GM06990 (cell line): ENCODE results near the gene SNX3.

Source experiments
- DNase-seq: peaks from one replicate; pipeline ENCODE4 v3.0.0-alpha.2; 2011; ENCODE audit not compliant: insufficient read length; ENCODE audit errors: extremely low read depth
- H3K27me3 ChIP-seq: replicated peaks from 2 replicates; pipeline ENCODE4 v1.6.0; 2011; ENCODE audit warnings: low read length; ENCODE audit not compliant: control insufficient read depth, insufficient read depth
- H3K36me3 ChIP-seq: 2 replicates; pipeline ENCODE4 v1.5.1; 2011; ENCODE audit warnings: low read length; ENCODE audit not compliant: control insufficient read depth, insufficient read depth
- H3K4me3 ChIP-seq: replicated peaks from 2 replicates; pipeline ENCODE4 v1.5.1; 2011; ENCODE audit warnings: low read depth, mild to moderate bottlenecking, control low read depth, low read length
- TF ChIP-seq, protein P1 (sequence below): IDR thresholded peaks from 2 replicates; pipeline ENCODE4 v1.5.1; 2011; ENCODE audit warnings: low read length, control low read depth, mild to moderate bottlenecking, inconsistent platforms; ENCODE audit not compliant: insufficient read depth, poor library complexity, severe bottlenecking

The SNX3 gene

GRCh38 chr6:108166664-108167448 lies 94.0 kb downstream of the SNX3 start:
- Histone ChIP-seq H3K27me3 (peaks cover 5% of the 10 kb centered on the region), H3K4me3 (no peak overlapping the region), H3K36me3 (no peaks in the 10 kb centered on the region)
- DNase-seq = no peak
- TF ChIP-seq, protein P1, sequence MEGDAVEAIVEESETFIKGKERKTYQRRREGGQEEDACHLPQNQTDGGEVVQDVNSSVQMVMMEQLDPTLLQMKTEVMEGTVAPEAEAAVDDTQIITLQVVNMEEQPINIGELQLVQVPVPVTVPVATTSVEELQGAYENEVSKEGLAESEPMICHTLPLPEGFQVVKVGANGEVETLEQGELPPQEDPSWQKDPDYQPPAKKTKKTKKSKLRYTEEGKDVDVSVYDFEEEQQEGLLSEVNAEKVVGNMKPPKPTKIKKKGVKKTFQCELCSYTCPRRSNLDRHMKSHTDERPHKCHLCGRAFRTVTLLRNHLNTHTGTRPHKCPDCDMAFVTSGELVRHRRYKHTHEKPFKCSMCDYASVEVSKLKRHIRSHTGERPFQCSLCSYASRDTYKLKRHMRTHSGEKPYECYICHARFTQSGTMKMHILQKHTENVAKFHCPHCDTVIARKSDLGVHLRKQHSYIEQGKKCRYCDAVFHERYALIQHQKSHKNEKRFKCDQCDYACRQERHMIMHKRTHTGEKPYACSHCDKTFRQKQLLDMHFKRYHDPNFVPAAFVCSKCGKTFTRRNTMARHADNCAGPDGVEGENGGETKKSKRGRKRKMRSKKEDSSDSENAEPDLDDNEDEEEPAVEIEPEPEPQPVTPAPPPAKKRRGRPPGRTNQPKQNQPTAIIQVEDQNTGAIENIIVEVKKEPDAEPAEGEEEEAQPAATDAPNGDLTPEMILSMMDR = no peak

DNA sequence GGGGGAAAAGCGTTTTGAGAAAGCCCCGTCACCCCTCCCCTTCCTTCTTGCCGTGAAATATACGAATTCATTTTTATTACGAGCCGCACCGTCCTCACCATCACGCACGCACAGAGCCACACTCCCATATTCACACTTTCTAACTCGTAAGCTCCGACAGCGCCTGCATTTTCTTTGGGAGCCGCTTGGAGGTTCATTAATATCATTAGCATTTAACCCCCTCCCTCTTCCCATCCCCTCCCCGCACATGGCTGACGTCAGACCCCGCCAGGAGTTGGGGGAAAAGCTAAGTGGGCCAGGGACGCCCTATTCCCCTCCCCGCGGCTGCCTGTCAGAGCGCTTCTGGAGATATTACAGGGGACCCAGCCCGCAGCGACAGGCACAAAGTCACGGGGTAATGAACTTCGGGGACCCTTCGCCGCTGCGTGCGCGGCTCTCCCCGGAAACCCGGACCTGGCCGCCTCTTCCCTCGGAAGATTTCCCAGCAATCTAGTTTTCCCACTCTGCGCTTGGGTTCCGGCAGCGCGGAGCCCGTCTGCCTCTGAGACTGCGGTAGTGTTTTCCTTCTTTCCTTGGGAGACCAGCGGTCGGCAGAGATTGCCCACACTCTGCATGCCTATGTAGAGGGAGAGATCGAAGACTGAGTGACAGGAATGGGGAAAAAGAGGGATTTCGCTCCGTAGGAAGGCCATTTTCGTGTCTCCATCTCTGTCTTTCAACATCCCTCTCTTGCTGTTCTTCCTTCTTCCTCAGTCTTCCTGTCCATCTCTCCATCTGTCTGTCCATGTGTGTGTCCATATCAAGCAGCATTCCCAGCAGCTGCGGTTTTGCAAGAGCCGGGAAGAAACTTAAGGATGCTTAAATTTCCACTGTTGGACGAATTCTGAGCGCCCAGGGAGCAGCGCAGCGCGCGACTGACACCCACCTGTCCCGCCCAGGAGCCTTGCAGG lies 94.9 kb downstream of the SNX3 start, which contains the start of gene NR2E1:
NR2E1 (plus strand) TSS at position 309 of the 950 bp plus-strand sequence. CDS start 744 bp downstream, outside the sequence.
- TF ChIP-seq, protein P1 = no peak
- DNase-seq = no peak
- Histone ChIP-seq H3K27me3 (peaks cover 4% of the 10 kb centered on the region), H3K36me3 (no peaks in the 10 kb centered on the region), H3K4me3 (no peak within 1 kb of the TSS)

DNA sequence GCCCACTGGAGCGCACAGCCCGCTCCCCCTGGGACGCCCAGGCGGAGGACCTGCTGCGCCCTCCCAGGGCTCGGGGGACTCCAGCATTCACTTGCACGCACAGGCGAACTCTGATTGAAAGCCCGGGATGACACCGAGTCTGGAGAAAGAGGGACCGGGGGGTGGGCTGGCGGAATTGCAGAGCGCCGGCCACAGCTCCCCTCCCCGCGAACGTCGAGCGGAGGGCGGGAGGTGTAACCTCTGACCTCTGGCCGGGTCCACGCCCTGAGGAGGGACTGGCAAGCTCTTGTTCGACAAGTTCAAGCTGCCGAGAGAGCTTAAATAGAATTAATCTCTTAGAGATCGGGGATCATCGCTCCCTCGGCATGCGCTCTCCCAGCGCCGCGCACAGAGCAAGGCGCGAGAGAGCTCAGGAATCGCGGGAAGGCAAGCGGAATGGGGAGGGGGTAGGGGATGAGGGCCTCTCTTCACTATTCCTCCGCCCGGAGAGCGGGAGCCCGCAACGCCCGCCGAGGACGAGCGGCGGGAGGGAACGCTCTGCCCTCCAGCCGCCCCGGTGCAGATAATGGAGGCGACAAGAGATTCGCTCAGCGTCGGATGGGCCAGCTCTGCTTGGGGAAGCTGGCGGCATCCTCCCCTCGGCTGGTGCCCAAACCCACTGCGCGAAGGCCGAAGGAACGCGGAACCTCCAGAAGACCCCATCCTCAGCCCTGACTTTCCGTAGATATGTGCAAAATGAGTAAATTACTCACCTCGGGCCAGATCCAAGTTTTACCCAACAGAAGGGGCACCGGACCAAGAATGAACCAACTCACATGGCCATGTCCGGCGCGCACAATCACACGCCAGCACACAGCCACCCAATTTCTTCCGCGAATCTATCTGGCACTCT lies 95.8 kb downstream of the SNX3 start:
- TF ChIP-seq, protein P1 = no peak
- Histone ChIP-seq H3K36me3 (no peaks in the 10 kb centered on the region), H3K4me3 (no peak overlapping the region), H3K27me3 (peaks cover 4% of the 10 kb centered on the region)
- DNase-seq = no peak

DNA sequence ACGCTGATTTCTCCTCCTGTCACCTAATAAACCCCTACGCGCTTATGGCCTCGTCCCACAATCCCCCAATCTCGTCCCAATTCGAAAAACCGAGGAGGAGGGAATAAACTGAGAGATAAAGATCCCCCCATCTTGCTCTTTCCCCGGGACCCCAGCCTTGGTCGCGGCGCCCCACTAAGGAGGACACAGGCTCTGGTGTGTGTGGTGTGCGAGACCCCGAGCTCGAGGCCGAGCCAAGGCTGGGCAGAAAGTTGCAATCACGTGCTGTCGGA lies 96.4 kb downstream of the SNX3 start:
- Histone ChIP-seq H3K36me3 (no peaks in the 10 kb centered on the region), H3K27me3 (peaks cover 4% of the 10 kb centered on the region), H3K4me3 (no peak overlapping the region)
- DNase-seq = no peak
- TF ChIP-seq, protein P1 = no peak
